Measurements from ENCODE around the gene NPIPB2.

Gene NPIPB2

DNA sequence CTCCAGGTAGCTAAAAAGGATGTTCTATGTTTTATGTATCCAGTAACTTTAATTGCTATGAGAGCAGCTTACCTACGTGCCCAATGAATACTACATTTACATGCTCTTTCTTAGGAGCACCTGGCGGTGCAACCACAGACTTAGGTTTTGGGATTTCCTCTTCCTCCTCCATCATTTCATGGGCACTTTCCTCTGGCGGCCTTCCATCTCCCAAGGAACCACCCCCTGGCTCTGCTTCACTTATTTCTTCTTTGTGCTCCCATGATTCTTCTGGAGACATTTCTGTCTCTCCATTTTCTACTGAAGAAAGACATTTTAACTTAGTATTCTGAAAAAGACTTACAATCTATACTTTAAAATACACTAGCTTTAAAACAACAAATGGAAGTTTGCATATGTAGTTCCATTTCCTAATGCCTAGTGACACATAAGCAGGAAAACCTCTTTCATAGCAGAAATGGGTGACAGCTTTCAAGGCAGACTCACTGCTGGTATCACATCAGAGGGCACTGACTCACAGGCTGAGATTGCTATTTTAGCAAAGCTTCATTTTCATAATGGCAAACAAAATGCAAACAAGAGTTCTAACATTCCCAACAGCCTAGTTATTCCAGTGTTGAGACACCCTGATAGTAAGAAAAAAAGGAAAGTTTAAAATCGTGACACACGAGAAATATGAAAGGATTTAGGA, 45.2 kb downstream of the NPIPB2 start:
- Histone ChIP-seq H3K18ac (ENCODE audit: low read depth in 1 of 2, low read length in 2 of 2) (no peak overlapping the region), H3K4me3 (ENCODE audit: insufficient read depth in 1 of 2, low read depth in 1 of 2, low read length in 2 of 2) (no peak overlapping the region), H2BK12ac (ENCODE audit: low read length in 2 of 2) (no peak overlapping the region), H3K23ac (ENCODE audit: low read length in 2 of 2) (no peak overlapping the region), H2BK5ac (ENCODE audit: low read depth, low read length, poor library complexity, severe bottlenecking) (no peak overlapping the region), H3K79me1 (replicated peaks; ENCODE audit: low read length, poor library complexity, severe bottlenecking) (peaks cover 11% of the 10 kb centered on the region), H3K27ac (ENCODE audit: low read length, poor library complexity, severe bottlenecking) (peak overlapping the region; percentile 10), H4K91ac (ENCODE audit: low read length) (no peak overlapping the region), H3K36me3 (ENCODE audit: control insufficient read depth in 1 of 2, insufficient read depth in 2 of 2, low read depth in 1 of 2, low read length in 2 of 2) (peaks cover 18 to 46% of the 10 kb centered on the region in 2 experiments), H4K8ac (ENCODE audit: low read length) (no peak overlapping the region), H2BK120ac (ENCODE audit: low read depth, low read length) (no peak overlapping the region), H3K9me3 (ENCODE audit: control insufficient read depth, low read length) (no peaks in the 10 kb centered on the region), H3K27me3 (ENCODE audit: control insufficient read depth in 1 of 2, insufficient read depth in 1 of 2, low read length in 2 of 2) (no peaks in the 10 kb centered on the region), H3K4me1 (ENCODE audit: control insufficient read depth, insufficient read depth, low read depth, low read length) (peaks cover 3% of the 10 kb centered on the region), H2AFZ (ENCODE audit: low read depth, low read length) (no peak overlapping the region), H3K4ac (ENCODE audit: low read depth in 1 of 2, low read length in 2 of 2) (no peak overlapping the region), H3K9ac (ENCODE audit: low read length) (peak overlapping the region; percentile 51), H3K14ac (ENCODE audit: low read length in 2 of 2) (no peak overlapping the region), H3K4me2 (ENCODE audit: low read length, poor library complexity, severe bottlenecking) (no peak overlapping the region), H2AK5ac (ENCODE audit: low read length, severe bottlenecking) (no peak overlapping the region), H2BK15ac (ENCODE audit: low read depth, poor library complexity, severe bottlenecking) (no peak overlapping the region)
- WGBS = 98% methylated on average over 3 of the region's 5 CpGs
- peak; percentile 74 for DNase-seq

DNA sequence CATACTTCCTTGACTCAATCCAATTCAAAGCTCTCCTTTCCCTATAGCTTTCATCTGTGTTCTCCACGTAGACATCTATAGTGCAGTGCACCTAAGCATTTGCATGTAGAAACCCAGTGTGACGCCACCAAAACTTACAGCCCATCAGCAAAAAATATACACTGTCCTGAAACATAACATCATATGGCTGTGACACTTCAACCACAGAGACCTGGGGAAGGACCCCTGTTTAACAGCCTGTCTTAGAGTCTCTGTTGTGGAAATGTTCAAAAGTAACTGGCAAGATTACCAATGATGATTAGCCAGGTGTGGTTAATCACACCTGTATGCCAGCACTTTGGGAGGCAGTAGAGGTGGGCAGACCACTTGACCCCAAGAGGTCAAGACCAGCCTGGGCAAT, 48.3 kb downstream of the NPIPB2 start:
- H4K91ac ChIP-seq (ENCODE audit: low read length) = no peak overlapping the region
- no peak overlapping the region for H2BK12ac ChIP-seq (ENCODE audit: low read length in 2 of 2)
- WGBS = 90% methylated on average over 2 of the region's 2 CpGs

DNA sequence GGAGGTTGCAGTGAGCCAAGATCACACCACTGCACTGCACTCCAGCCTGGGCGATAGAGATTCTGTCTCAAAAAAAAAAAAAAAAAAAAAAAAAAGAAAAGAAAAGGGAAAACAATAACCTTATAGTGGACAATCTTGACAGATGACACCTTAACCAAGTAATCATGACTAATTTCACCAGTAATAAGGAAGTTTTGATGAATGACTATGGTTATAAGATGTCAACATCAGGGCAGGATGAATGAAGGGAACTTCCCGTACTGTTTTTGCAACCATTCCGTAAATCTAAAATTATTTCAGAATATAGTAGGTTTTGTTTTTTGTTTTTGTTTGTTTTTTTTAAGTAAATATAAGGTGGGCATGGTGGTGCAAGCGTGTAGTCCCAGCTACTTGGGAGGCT, 49.1 kb downstream of the NPIPB2 start:
- Histone ChIP-seq H3K4me2 (ENCODE audit: low read length, poor library complexity, severe bottlenecking) (no peak overlapping the region), H4K8ac (ENCODE audit: low read length) (no peak overlapping the region), H3K9me3 (ENCODE audit: control insufficient read depth, low read length) (no peaks in the 10 kb centered on the region)

More for the DNA sequence above, 48.3 kb downstream of the NPIPB2 start:
- H3K4ac ChIP-seq (ENCODE audit: low read depth in 1 of 2, low read length in 2 of 2) = no peak overlapping the region
- no peak overlapping the region for H3K27ac ChIP-seq (ENCODE audit: low read length, poor library complexity, severe bottlenecking)
- H3K4me1 ChIP-seq (ENCODE audit: control insufficient read depth, insufficient read depth, low read depth, low read length) = peaks cover 1% of the 10 kb centered on the region
- no peak for DNase-seq
- H3K36me3 ChIP-seq (ENCODE audit: control insufficient read depth in 1 of 2, insufficient read depth in 2 of 2, low read depth in 1 of 2, low read length in 2 of 2) = peaks cover 25 to 63% of the 10 kb centered on the region in 2 experiments
- H3K9ac ChIP-seq (ENCODE audit: low read length) = no peak overlapping the region
- H2AK5ac ChIP-seq (ENCODE audit: low read length, severe bottlenecking) = no peak overlapping the region
- H3K23ac ChIP-seq (ENCODE audit: low read length in 2 of 2) = no peak overlapping the region
- H2BK120ac ChIP-seq (ENCODE audit: low read depth, low read length) = no peak overlapping the region
- H3K4me3 ChIP-seq (ENCODE audit: insufficient read depth in 1 of 2, low read depth in 1 of 2, low read length in 2 of 2) = no peak overlapping the region
- peaks cover 7% of the 10 kb centered on the region for H3K79me1 ChIP-seq (replicated peaks; ENCODE audit: low read length, poor library complexity, severe bottlenecking)
- no peak overlapping the region for H3K14ac ChIP-seq (ENCODE audit: low read length in 2 of 2)
- H2AFZ ChIP-seq (ENCODE audit: low read depth, low read length) = no peak overlapping the region
- no peak overlapping the region for H3K4me2 ChIP-seq (ENCODE audit: low read length, poor library complexity, severe bottlenecking)
- no peaks in the 10 kb centered on the region for H3K27me3 ChIP-seq (ENCODE audit: control insufficient read depth in 1 of 2, insufficient read depth in 1 of 2, low read length in 2 of 2)
- no peak overlapping the region for H3K18ac ChIP-seq (ENCODE audit: low read depth in 1 of 2, low read length in 2 of 2)
- no peak overlapping the region for H2BK5ac ChIP-seq (ENCODE audit: low read depth, low read length, poor library complexity, severe bottlenecking)
- no peak overlapping the region for H2BK15ac ChIP-seq (ENCODE audit: low read depth, poor library complexity, severe bottlenecking)
- no peak overlapping the region for H4K8ac ChIP-seq (ENCODE audit: low read length)
- no peaks in the 10 kb centered on the region for H3K9me3 ChIP-seq (ENCODE audit: control insufficient read depth, low read length)

DNA sequence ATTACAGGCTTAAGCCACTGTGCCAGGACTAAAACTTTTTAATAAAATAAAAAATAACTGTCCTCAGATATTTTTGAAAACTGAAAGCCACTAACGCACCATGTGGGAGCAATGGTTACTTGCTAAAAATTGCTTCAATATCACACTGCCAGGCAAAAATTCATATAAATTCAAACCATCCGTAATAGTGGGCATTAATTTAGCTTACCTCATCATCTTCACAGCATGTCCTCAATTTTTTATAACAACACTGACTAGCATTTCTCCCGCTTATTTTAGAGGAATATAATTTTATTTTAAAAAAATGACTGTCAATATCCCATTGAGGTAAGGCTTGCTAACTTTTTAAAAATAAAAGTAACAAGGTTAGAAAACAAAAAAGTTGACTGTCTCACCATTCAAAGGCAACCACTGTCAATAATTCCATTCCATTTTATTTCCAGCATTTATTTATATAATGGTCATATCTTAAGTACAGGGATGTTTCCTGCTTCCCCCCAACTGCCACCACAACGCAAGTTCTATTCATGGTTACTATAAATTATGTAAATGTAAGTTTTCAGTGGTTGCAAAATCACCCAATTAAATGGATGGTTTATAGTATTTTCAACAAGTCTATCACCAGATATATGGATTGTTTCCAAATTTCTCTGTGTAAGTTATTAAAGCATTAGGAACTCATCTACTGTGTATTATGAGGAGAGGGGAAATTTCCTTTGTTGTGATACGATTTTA, 51.4 kb downstream of the NPIPB2 start:
- no peaks in the 10 kb centered on the region for H3K9me3 ChIP-seq (ENCODE audit: control insufficient read depth, low read length)
- no peak overlapping the region for H3K9ac ChIP-seq (ENCODE audit: low read length)
- H3K79me1 ChIP-seq (replicated peaks; ENCODE audit: low read length, poor library complexity, severe bottlenecking) = peaks cover 20% of the 10 kb centered on the region
- no peak overlapping the region for H3K27ac ChIP-seq (ENCODE audit: low read length, poor library complexity, severe bottlenecking)
- no peak overlapping the region for H2BK15ac ChIP-seq (ENCODE audit: low read depth, poor library complexity, severe bottlenecking)
- DNase-seq = no peak
- no peak overlapping the region for H2AFZ ChIP-seq (ENCODE audit: low read depth, low read length)
- H2BK5ac ChIP-seq (ENCODE audit: low read depth, low read length, poor library complexity, severe bottlenecking) = no peak overlapping the region
- no peak overlapping the region for H3K4me3 ChIP-seq (ENCODE audit: insufficient read depth in 1 of 2, low read depth in 1 of 2, low read length in 2 of 2)
- no peak overlapping the region for H3K4me2 ChIP-seq (ENCODE audit: low read length, poor library complexity, severe bottlenecking)
- no peak overlapping the region for H2AK5ac ChIP-seq (ENCODE audit: low read length, severe bottlenecking)
- 99% methylated on average over 2 of the region's 5 CpGs for WGBS
- H3K18ac ChIP-seq (ENCODE audit: low read depth in 1 of 2, low read length in 2 of 2) = no peak overlapping the region
- H3K23ac ChIP-seq (ENCODE audit: low read length in 2 of 2) = no peak overlapping the region
- no peaks in the 10 kb centered on the region for H3K27me3 ChIP-seq (ENCODE audit: control insufficient read depth in 1 of 2, insufficient read depth in 1 of 2, low read length in 2 of 2)
- no peak overlapping the region for H4K8ac ChIP-seq (ENCODE audit: low read length)
- H4K91ac ChIP-seq (ENCODE audit: low read length) = no peak overlapping the region
- H3K4me1 ChIP-seq (ENCODE audit: control insufficient read depth, insufficient read depth, low read depth, low read length) = no peaks in the 10 kb centered on the region
- no peak overlapping the region for H2BK12ac ChIP-seq (ENCODE audit: low read length in 2 of 2)
- H2BK120ac ChIP-seq (ENCODE audit: low read depth, low read length) = no peak overlapping the region
- H3K14ac ChIP-seq (ENCODE audit: low read length in 2 of 2) = no peak overlapping the region
- peaks cover 32 to 82% of the 10 kb centered on the region in 2 experiments for H3K36me3 ChIP-seq (ENCODE audit: control insufficient read depth in 1 of 2, insufficient read depth in 2 of 2, low read depth in 1 of 2, low read length in 2 of 2)
- H3K4ac ChIP-seq (ENCODE audit: low read depth in 1 of 2, low read length in 2 of 2) = no peak overlapping the region

More for the DNA sequence above, 49.1 kb downstream of the NPIPB2 start:
- WGBS = 95% methylated on average over 3 of the region's 4 CpGs
- no peaks in the 10 kb centered on the region for H3K27me3 ChIP-seq (ENCODE audit: control insufficient read depth in 1 of 2, insufficient read depth in 1 of 2, low read length in 2 of 2)
- H2BK12ac ChIP-seq (ENCODE audit: low read length in 2 of 2) = no peak overlapping the region
- no peak overlapping the region for H3K23ac ChIP-seq (ENCODE audit: low read length in 2 of 2)
- no peak overlapping the region for H3K9ac ChIP-seq (ENCODE audit: low read length)
- no peak overlapping the region for H3K4ac ChIP-seq (ENCODE audit: low read depth in 1 of 2, low read length in 2 of 2)
- H3K18ac ChIP-seq (ENCODE audit: low read depth in 1 of 2, low read length in 2 of 2) = no peak overlapping the region
- H2AK5ac ChIP-seq (ENCODE audit: low read length, severe bottlenecking) = no peak overlapping the region
- H3K14ac ChIP-seq (ENCODE audit: low read length in 2 of 2) = no peak overlapping the region
- no peak overlapping the region for H2AFZ ChIP-seq (ENCODE audit: low read depth, low read length)
- peaks cover 12% of the 10 kb centered on the region for H3K79me1 ChIP-seq (replicated peaks; ENCODE audit: low read length, poor library complexity, severe bottlenecking)
- no peak overlapping the region for H2BK15ac ChIP-seq (ENCODE audit: low read depth, poor library complexity, severe bottlenecking)
- H4K91ac ChIP-seq (ENCODE audit: low read length) = no peak overlapping the region
- no peak overlapping the region for H2BK120ac ChIP-seq (ENCODE audit: low read depth, low read length)
- H3K4me1 ChIP-seq (ENCODE audit: control insufficient read depth, insufficient read depth, low read depth, low read length) = peaks cover 1% of the 10 kb centered on the region
- no peak overlapping the region for H3K27ac ChIP-seq (ENCODE audit: low read length, poor library complexity, severe bottlenecking)
- H3K36me3 ChIP-seq (ENCODE audit: control insufficient read depth in 1 of 2, insufficient read depth in 2 of 2, low read depth in 1 of 2, low read length in 2 of 2) = peaks cover 31 to 69% of the 10 kb centered on the region in 2 experiments
- no peak overlapping the region for H2BK5ac ChIP-seq (ENCODE audit: low read depth, low read length, poor library complexity, severe bottlenecking)
- H3K4me3 ChIP-seq (ENCODE audit: insufficient read depth in 1 of 2, low read depth in 1 of 2, low read length in 2 of 2) = no peak overlapping the region
- DNase-seq = no peak

All from mesenchymal stem cell (in vitro differentiated cells and primary cell).